Calu3 (cell line): ENCODE data around the gene DHX34. TPM values are rescaled to one million over a fixed set of nuclear protein-coding genes. Genes with fewer than 3 reads are reported as not detected.
"Not testable (repeated sequence)": the region's sequence is repeated elsewhere in the genome, so short reads cannot be mapped to it uniquely, and the experiment has no call there.

ENCODE experiments used
- BruUV-seq: library from RNA; stranded (reverse); fragments of 400-500 nt; replicated peaks from 2 replicates; lab custom pipeline; 2021; lab: Mats Ljungman, UMichigan
- CTCF ChIA-PET: fragments of 300-600 bp; sonication (Branson Sonifier 250); formaldehyde crosslinking; loops from one replicate; lab custom pipeline; 2022; ENCODE audit warnings: antibody characterized with exemption; lab: Charles Lee
- DNase-seq: peaks from one replicate; pipeline ENCODE4 v3.0.0; 2022
- H3K27ac Mint-ChIP-seq: one replicate; pipeline ENCODE4 v1.8.0; 2022; ENCODE audit warnings: mixed read lengths; ENCODE audit not compliant: unreplicated experiment
- H3K27me3 Mint-ChIP-seq: one replicate; pipeline ENCODE4 v1.8.0; 2022; ENCODE audit warnings: mixed read lengths; ENCODE audit not compliant: unreplicated experiment
- H3K36me3 Mint-ChIP-seq: one replicate; pipeline ENCODE4 v1.8.0; 2022; ENCODE audit warnings: mild to moderate bottlenecking, moderate library complexity, mixed read lengths; ENCODE audit not compliant: insufficient read depth, unreplicated experiment
- H3K4me1 Mint-ChIP-seq: one replicate; pipeline ENCODE4 v1.8.0; 2022; ENCODE audit warnings: mild to moderate bottlenecking, low read depth, mixed read lengths; ENCODE audit not compliant: unreplicated experiment
- H3K4me3 Mint-ChIP-seq: one replicate; pipeline ENCODE4 v1.8.0; 2022; ENCODE audit warnings: mild to moderate bottlenecking, low read depth, moderate library complexity, mixed read lengths; ENCODE audit not compliant: unreplicated experiment
- H3K9me3 Mint-ChIP-seq: one replicate; pipeline ENCODE4 v1.8.0; 2022; ENCODE audit warnings: low read depth, mixed read lengths; ENCODE audit not compliant: unreplicated experiment
- intact Hi-C: fragments of 100-400 bp; cut with micrococcal nuclease; formaldehyde crosslinking; loops from one replicate; pipeline ENCODE4 v1.10.0; 2022; ENCODE audit not compliant: unreplicated experiment
- total RNA-seq: library from RNA; stranded (reverse); gene quantifications from 2 replicates; pipeline ENCODE4 v1.2.3, GENCODE V29; 2022
- TF ChIP-seq, protein P1 (sequence below): fragments of 200-600 bp; IDR thresholded peaks from one replicate; pipeline ENCODE4 v1.8.0; 2022; ENCODE audit warnings: antibody characterized with exemption; ENCODE audit not compliant: unreplicated experiment

DHX34 gene
- total RNA-seq, 1 experiment from 2014 or later: 51.6 TPM

- intact Hi-C loops, H3K9me3 Mint-ChIP-seq, DNase-seq, CTCF ChIA-PET, H3K27ac Mint-ChIP-seq, H3K4me1 Mint-ChIP-seq, BruUV-seq, H3K4me3 Mint-ChIP-seq: not testable (repeated sequence)
- peaks cover 38% of the 10 kb centered on the region for H3K27me3 Mint-ChIP-seq
- H3K36me3 Mint-ChIP-seq: peaks cover 27% of the 10 kb centered on the region
These were observed 38.5 kb downstream of the DHX34 start for GRCh38 chr19:47387623-47388022.

DNA sequence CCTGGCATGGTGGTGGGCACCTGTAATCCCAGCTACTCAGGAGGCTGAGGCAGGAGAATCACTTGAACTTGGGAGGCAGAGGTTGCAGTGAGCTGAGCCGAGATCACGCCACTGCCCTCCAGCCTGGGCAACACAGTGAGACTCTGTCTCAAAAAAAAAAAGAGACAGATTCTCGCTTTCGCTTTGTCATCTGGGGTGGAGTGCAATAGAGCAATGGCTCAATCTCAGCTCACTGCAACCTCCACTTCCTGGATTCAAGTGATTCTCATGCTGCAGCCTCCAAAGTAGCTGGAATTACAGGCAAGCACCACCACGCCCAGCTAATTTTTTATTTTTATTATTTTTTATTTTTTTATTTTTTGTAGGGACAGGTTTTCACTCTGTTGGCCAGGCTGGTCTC lies 39.6 kb downstream of the DHX34 start:
- CTCF ChIA-PET: interaction anchor here (0.6 to 1.0 kb wide), 2 partner anchors 84 to 125 kb away, joined by 3 to 4 read pairs; no protein-coding TSS in a partner anchor
- intact Hi-C loops, DNase-seq, H3K4me3 Mint-ChIP-seq, BruUV-seq, H3K9me3 Mint-ChIP-seq, H3K4me1 Mint-ChIP-seq, H3K27ac Mint-ChIP-seq: not testable (repeated sequence)
- Mint-ChIP-seq H3K27me3 (peaks cover 49% of the 10 kb centered on the region), H3K36me3 (peaks cover 16% of the 10 kb centered on the region)

GRCh38 chr19:47389150-47389556 lies 40.0 kb downstream of the DHX34 start:
- Mint-ChIP-seq H3K4me1 (no peaks in the 10 kb centered on the region), H3K27ac (no peak overlapping the region), H3K9me3 (no peaks in the 10 kb centered on the region), H3K4me3 (no peak overlapping the region), H3K27me3 (peaks cover 53% of the 10 kb centered on the region), H3K36me3 (peaks cover 13% of the 10 kb centered on the region)
- CTCF ChIA-PET: interaction anchor here (0.6 to 1.0 kb wide), 2 partner anchors 44 to 84 kb away, joined by 4 read pairs; no protein-coding TSS in a partner anchor
- BruUV-seq: no TSS peak
- no peak for DNase-seq
- intact Hi-C loops: no loop called here
- TF ChIP-seq, protein P1, sequence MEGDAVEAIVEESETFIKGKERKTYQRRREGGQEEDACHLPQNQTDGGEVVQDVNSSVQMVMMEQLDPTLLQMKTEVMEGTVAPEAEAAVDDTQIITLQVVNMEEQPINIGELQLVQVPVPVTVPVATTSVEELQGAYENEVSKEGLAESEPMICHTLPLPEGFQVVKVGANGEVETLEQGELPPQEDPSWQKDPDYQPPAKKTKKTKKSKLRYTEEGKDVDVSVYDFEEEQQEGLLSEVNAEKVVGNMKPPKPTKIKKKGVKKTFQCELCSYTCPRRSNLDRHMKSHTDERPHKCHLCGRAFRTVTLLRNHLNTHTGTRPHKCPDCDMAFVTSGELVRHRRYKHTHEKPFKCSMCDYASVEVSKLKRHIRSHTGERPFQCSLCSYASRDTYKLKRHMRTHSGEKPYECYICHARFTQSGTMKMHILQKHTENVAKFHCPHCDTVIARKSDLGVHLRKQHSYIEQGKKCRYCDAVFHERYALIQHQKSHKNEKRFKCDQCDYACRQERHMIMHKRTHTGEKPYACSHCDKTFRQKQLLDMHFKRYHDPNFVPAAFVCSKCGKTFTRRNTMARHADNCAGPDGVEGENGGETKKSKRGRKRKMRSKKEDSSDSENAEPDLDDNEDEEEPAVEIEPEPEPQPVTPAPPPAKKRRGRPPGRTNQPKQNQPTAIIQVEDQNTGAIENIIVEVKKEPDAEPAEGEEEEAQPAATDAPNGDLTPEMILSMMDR: no peak

DNA sequence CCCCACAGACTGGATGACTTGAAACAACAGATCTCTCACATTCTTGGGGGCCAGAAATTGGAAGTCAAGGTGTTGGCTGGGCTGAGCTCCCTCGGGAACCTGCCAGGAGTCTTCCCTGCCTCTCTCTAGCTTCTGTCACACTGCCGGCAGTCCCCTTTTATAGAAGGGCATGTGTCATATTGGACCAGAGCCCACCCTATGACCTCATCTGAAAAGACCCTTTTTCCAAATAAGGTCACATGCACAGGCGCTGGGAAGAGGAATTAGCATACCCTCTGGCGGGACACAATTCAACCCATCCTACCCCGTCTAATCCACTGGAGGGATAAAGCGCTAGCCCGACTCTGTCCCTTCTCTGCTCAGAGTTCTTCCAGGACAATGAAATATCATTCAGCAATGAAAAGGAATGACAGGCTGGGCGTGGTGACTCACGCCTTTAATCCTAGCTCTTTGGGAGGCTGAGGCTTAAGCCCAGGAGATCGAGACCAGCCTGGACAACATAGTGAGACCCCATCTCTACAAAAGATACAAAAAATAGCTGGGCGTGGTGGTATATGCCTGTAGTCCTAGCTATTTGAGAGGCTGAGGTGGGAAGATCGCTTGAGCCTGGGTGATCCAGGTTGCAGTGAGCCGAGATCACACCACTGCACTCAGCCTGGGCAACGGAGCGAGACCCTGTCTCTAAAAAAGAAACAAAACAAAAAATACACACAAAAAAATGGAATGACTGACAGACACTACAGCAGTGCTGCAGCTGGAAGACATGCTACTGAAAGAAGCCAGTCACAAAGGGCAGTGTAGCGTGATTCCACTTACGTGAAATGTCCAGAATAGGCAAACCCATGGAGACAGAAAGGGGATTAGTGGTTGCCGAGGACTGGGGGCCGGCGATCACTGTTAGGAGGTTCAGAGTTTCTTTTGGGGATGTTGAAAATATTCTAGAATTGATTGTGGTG lies 41.7 kb downstream of the DHX34 start:
- no peak for DNase-seq
- no peaks in the 10 kb centered on the region for H3K4me1 Mint-ChIP-seq
- no peak overlapping the region for H3K27ac Mint-ChIP-seq
- TF ChIP-seq, protein P1: no peak
- peaks cover 5% of the 10 kb centered on the region for H3K36me3 Mint-ChIP-seq
- no peak overlapping the region for H3K4me3 Mint-ChIP-seq
- intact Hi-C loops: loop anchor here (5.0 kb wide), 1 partner anchor 94 kb away; no protein-coding TSS in a partner anchor
- BruUV-seq: no TSS peak
- H3K27me3 Mint-ChIP-seq: peaks cover 60% of the 10 kb centered on the region
- no peaks in the 10 kb centered on the region for H3K9me3 Mint-ChIP-seq
- CTCF ChIA-PET: interaction anchor here (0.5 to 1.6 kb wide), 9 partner anchors 37 to 378 kb away, joined by 3 to 10 read pairs (median 4); partner anchors contain the start of genes C5AR1 and DHX34

DNA sequence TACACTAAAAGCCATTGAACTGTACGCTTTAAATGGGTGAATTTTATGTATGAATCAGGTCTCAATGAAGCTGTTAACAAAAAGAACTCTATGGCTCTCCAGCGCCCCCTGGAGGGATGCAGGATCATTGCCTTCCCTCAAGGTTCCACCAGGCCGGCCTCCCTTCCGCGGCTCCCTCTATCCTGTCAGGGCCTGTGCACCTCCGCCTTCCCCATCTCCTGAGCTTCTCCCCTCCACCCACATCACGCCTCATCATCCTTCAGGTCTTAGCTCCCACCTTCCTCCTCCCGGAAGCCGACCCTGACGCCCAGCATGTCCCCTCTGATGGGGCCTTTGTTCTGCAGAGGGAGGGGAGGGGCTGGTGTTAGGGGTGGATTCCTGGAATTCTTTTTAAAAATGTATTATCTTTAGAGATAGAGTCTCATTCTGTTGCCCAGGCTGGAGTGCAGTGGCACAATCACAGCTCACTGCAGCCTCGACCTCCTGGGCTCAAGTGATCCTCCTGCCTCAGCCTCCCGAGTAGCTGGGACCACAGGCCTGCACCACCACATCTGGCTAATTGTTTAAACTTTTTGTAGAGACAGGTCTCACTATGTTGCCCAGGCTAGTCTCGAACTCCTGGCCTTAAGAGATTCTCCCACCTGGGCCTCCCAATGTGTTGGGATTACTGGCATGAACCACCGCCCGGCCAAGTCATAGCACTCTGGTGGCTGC lies 42.6 kb downstream of the DHX34 start:
- no peak overlapping the region for H3K27ac Mint-ChIP-seq
- TF ChIP-seq, protein P1: peak; percentile 95
- H3K27me3 Mint-ChIP-seq: peaks cover 63% of the 10 kb centered on the region
- H3K4me1 Mint-ChIP-seq: no peaks in the 10 kb centered on the region
- H3K9me3 Mint-ChIP-seq: no peaks in the 10 kb centered on the region
- intact Hi-C loops: loop anchor here (5.0 kb wide), 1 partner anchor 94 kb away; no protein-coding TSS in a partner anchor
- DNase-seq: peak; percentile 91
- BruUV-seq: no TSS peak
- no peak overlapping the region for H3K4me3 Mint-ChIP-seq
- H3K36me3 Mint-ChIP-seq: peaks cover 4% of the 10 kb centered on the region
- CTCF ChIA-PET: interaction anchor here (0.5 to 1.6 kb wide), 8 partner anchors 36 to 379 kb away, joined by 3 to 10 read pairs (median 4); partner anchors contain the start of genes C5AR1 and DHX34
